GM10248 (cell line): ENCODE data around the gene GCC2.
"Not testable (repeated sequence)": the region's sequence is repeated elsewhere in the genome, so short reads cannot be mapped to it uniquely, and the experiment has no call there.

ENCODE experiments used
- CTCF ChIA-PET: fragments of 300-600 bp; sonication (Branson Sonifier 250); formaldehyde crosslinking; extraction: SDS; loops from one replicate; lab custom pipeline; 2021; ENCODE audit warnings: antibody characterized with exemption; lab: Yijun Ruan, JAX
- POLR2A ChIA-PET: fragments of 350-650 bp; sonication (Branson Sonifier 250); formaldehyde crosslinking; extraction: SDS; loops from one replicate; lab custom pipeline; 2020; ENCODE audit warnings: antibody characterized with exemption; lab: Yijun Ruan, JAX
- DNase-seq: peaks from one replicate; pipeline ENCODE4 v3.0.0; 2012; ENCODE audit errors: extremely low spot score
- TF ChIP-seq, protein P1 (sequence below): IDR thresholded peaks from 2 replicates; pipeline ENCODE4 v1.5.1; 2012; ENCODE audit warnings: mild to moderate bottlenecking, low read depth; ENCODE audit errors: extremely low read depth, missing control alignments, control extremely low read depth

Gene GCC2

DNA sequence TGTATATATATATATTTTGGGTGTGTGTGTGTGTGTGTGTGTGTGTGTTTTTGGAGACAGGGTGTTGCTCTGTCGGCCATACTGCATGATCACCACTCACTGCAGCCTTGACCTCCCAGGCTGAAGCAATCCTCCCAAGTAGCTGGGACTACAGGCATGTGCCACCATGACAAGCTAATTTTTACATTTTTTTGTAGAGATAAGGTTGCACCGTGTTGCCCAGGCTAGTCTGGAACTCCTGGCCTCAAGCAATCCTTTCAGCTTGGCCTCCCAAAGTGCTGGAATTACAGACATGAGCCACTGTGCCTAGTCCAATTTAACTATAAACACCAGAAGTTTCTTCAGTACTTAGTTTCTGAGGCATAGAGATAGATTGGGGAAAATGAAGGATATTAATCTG is 103.6 kb downstream of the GCC2 start:
- POLR2A ChIA-PET = no interaction called here
- no peak for DNase-seq
- TF ChIP-seq, protein P1, sequence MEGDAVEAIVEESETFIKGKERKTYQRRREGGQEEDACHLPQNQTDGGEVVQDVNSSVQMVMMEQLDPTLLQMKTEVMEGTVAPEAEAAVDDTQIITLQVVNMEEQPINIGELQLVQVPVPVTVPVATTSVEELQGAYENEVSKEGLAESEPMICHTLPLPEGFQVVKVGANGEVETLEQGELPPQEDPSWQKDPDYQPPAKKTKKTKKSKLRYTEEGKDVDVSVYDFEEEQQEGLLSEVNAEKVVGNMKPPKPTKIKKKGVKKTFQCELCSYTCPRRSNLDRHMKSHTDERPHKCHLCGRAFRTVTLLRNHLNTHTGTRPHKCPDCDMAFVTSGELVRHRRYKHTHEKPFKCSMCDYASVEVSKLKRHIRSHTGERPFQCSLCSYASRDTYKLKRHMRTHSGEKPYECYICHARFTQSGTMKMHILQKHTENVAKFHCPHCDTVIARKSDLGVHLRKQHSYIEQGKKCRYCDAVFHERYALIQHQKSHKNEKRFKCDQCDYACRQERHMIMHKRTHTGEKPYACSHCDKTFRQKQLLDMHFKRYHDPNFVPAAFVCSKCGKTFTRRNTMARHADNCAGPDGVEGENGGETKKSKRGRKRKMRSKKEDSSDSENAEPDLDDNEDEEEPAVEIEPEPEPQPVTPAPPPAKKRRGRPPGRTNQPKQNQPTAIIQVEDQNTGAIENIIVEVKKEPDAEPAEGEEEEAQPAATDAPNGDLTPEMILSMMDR = no peak
- CTCF ChIA-PET = interaction anchor here (1.2 to 1.5 kb wide), 2 partner anchors 10 to 13 kb away, joined by 3 to 6 read pairs; no protein-coding TSS in a partner anchor

DNA sequence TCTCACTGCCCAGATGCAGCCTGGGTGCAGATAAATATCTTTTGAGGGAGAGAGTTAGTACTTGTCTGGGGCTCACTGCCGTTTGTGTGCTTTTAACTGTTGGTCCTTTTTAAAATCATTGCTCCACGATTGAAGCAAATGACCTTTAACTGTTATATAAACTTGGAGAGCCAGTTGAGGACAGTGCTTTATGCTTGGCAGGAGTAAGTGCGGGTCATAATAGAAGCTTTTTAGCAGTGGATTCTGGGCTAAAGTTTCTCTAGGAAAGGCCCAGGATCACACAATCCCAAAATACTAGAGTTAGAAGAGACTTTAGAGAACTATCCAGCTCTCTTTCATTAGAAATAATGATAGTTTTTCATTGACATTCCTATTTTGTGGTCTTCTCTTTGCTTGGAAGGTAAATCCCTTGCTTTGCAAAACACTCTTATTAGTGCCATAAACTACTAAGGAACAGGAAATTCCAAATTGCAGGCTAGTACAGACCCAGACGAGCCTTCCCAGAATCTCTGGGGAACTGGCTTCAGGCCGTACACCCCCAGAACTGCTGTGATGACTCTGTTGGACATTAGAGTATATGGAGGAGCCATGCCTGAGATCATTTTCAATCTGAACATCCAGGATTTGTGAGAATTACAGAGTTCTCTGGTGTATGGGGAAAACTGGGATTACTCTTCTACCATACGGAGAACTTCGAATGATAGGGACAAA is 104.4 kb downstream of the GCC2 start:
- CTCF ChIA-PET = interaction anchor here (1.2 to 1.5 kb wide), 3 partner anchors 11 to 17 kb away, joined by 3 to 6 read pairs (median 3); no protein-coding TSS in a partner anchor
- POLR2A ChIA-PET = no interaction called here

DNA sequence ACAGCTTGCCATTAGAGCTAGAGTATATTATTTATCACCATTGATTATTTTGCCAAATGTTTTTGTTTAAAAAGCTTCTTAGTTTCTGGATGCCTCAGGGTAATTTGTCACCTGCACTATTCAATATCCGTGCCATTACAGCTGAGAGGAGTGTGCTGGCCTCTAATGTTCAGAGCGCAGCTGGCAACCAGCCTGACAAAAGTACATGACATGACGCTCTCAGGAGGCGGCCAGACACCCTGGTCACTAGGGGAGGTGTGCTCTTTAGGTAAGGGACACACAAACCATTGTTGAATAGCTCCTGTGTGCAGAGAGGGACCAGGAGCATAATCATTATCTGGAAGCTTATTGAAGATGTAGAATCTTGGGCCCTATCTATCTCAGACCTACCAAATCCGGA is 105.5 kb downstream of the GCC2 start:
- TF ChIP-seq, protein P1 = no peak
- ChIA-PET POLR2A (no interaction called here), CTCF (interaction anchor here (0.8 to 1.5 kb wide), 3 partner anchors 13 to 20 kb away, joined by 3 read pairs; no protein-coding TSS in a partner anchor)
- DNase-seq = no peak

More for the DNA sequence above, 104.4 kb downstream of the GCC2 start:
- no peak for DNase-seq
- TF ChIP-seq, protein P1 = no peak

DNA sequence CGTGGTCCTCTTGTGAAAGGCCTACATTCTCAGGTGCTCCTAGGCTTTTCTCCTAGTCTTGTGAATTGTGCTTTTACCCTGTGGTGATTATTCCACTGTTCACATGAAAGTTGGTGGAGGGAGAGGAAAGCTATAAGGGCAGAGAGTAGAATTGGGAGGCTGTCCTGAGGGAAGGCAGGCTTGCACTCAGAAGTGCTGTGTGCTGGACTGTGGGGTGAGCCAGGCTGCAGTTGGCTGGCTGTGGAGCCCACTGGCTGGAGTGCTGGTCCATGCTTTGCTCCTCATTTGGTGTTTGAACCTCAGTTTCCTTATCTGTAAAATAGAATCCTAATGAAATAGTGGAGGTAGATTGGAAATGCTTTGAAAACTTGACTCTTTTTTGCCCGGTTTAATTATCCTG is 106.6 kb downstream of the GCC2 start:
- ChIA-PET POLR2A (no interaction called here), CTCF (interaction anchor here (1.2 kb wide), 1 partner anchor 28 kb away, joined by 4 read pairs; no protein-coding TSS in a partner anchor)

DNA sequence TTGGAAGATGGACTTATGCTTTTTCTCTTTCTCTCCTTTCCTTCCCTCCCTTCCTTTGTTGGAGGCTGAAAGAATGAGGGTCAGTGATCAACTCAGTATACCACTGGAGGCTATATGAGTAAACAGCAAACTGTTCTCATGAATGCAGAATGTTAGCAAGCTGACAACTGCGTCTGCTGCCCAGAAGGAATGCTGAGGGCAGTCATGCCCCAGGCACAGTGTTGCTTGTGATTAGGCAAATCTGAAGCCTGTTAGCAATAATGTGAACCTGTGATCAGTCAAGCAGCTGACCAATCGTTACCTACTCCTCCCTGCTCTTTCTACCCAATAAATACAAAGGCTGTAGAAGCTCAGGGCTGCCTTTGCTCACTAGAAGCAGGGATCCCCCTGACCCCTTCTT is 107.6 kb downstream of the GCC2 start:
- DNase-seq, POLR2A ChIA-PET: not testable (repeated sequence)
- CTCF ChIA-PET = interaction anchor here (1.0 kb wide), 2 partner anchors 23 to 27 kb away, joined by 3 read pairs; no protein-coding TSS in a partner anchor

More for the DNA sequence above, 106.6 kb downstream of the GCC2 start:
- no peak for DNase-seq
- TF ChIP-seq, protein P1 = no peak
